GM06990 (cell line): Measurements from ENCODE around the gene CAPZB.

Experiments
- DNase-seq: peaks from one replicate; pipeline ENCODE4 v3.0.0-alpha.2; 2011; ENCODE audit not compliant: insufficient read length; ENCODE audit errors: extremely low read depth
- H3K27me3 ChIP-seq: replicated peaks from 2 replicates; pipeline ENCODE4 v1.6.0; 2011; ENCODE audit warnings: low read length; ENCODE audit not compliant: control insufficient read depth, insufficient read depth
- H3K36me3 ChIP-seq: 2 replicates; pipeline ENCODE4 v1.5.1; 2011; ENCODE audit warnings: low read length; ENCODE audit not compliant: control insufficient read depth, insufficient read depth
- H3K4me3 ChIP-seq: replicated peaks from 2 replicates; pipeline ENCODE4 v1.5.1; 2011; ENCODE audit warnings: low read depth, mild to moderate bottlenecking, control low read depth, low read length
- TF ChIP-seq, protein P1 (sequence below): IDR thresholded peaks from 2 replicates; pipeline ENCODE4 v1.5.1; 2011; ENCODE audit warnings: low read length, control low read depth, mild to moderate bottlenecking, inconsistent platforms; ENCODE audit not compliant: insufficient read depth, poor library complexity, severe bottlenecking

The CAPZB gene

GRCh38 chr1:19409477-19410341 is 75.6 kb downstream of the CAPZB start:
- Histone ChIP-seq H3K27me3 (no peaks in the 10 kb centered on the region), H3K4me3 (no peak overlapping the region), H3K36me3 (peaks cover 12% of the 10 kb centered on the region)
- TF ChIP-seq, protein P1, sequence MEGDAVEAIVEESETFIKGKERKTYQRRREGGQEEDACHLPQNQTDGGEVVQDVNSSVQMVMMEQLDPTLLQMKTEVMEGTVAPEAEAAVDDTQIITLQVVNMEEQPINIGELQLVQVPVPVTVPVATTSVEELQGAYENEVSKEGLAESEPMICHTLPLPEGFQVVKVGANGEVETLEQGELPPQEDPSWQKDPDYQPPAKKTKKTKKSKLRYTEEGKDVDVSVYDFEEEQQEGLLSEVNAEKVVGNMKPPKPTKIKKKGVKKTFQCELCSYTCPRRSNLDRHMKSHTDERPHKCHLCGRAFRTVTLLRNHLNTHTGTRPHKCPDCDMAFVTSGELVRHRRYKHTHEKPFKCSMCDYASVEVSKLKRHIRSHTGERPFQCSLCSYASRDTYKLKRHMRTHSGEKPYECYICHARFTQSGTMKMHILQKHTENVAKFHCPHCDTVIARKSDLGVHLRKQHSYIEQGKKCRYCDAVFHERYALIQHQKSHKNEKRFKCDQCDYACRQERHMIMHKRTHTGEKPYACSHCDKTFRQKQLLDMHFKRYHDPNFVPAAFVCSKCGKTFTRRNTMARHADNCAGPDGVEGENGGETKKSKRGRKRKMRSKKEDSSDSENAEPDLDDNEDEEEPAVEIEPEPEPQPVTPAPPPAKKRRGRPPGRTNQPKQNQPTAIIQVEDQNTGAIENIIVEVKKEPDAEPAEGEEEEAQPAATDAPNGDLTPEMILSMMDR, result no peak
- DNase-seq, result no peak

- peaks cover 11% of the 10 kb centered on the region for H3K36me3 ChIP-seq
Observed at GRCh38 chr1:19407494-19408096, 77.7 kb downstream of the CAPZB start.

DNA sequence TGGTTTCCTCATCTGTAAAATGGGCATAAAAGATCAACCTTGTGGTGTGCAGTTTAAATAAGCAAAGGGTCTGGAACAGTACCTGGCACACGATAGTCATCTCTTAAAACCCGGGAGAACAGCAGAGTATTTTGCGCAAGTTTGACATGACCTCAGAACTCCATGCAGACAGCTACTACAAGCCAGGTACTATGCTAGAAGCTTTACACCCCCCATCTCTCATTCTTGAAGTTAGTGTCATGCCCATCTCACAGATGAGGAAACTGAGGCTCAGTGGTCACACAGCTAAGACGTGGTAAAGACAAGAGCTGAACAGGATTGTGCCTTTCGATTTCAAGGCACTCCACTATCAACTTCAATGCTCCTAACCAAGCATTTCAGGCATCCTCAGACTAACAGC is 78.7 kb downstream of the CAPZB start:
- Histone ChIP-seq H3K27me3 (no peaks in the 10 kb centered on the region), H3K36me3 (peaks cover 13% of the 10 kb centered on the region), H3K4me3 (no peak overlapping the region)
- no peak for DNase-seq
- TF ChIP-seq, protein P1, result no peak

More at GRCh38 chr1:19407494-19408096, 77.7 kb downstream of the CAPZB start:
- no peak for DNase-seq
- H3K27me3 ChIP-seq, result no peaks in the 10 kb centered on the region
- no peak overlapping the region for H3K4me3 ChIP-seq
- TF ChIP-seq, protein P1, result no peak

GRCh38 chr1:19405761-19406487 is 79.4 kb downstream of the CAPZB start:
- no peak for DNase-seq
- Histone ChIP-seq H3K4me3 (no peak overlapping the region), H3K27me3 (no peaks in the 10 kb centered on the region), H3K36me3 (peaks cover 13% of the 10 kb centered on the region)
- TF ChIP-seq, protein P1, result no peak

DNA sequence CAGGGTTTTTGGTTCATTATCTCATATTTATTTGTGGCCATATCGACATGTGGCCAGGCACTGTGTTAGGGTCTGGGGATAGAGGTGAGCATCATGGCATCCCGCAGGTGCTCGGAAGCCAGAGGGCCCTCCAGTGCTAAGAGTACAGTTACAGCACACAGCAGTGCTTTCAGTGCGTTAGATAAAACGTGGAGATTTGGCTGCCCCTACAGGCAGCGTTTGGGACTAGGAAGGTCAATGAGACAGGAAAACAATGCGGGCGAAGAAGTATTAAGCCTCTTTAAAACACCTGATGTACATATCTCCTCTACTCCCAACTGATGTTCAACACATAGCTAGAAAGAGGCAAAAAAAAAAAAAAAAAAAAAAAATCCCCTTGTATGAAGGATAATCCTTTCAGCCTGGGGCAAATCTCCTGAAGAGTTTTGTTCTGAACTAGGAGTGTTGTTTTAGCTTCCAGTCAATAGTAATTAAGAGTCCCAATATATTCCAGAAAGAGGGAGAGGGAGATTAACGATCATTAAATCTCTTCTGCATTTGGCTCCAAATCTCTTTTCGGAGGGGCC is 80.1 kb downstream of the CAPZB start:
- Histone ChIP-seq H3K27me3 (no peaks in the 10 kb centered on the region), H3K4me3 (no peak overlapping the region), H3K36me3 (peaks cover 13% of the 10 kb centered on the region)
- DNase-seq, result no peak
- TF ChIP-seq, protein P1, result no peak
